HL-60/S4 treated with retinoic acid at 250 ng/mL for 4 days and 3 days (cell line): ENCODE measurements around the gene DCBLD1.
"Not testable (repeated sequence)": the region's sequence is repeated elsewhere in the genome, so short reads cannot be mapped to it uniquely, and the experiment has no call there.

Experiments
- in situ Hi-C: fragments of 300-500 bp; cut with MboI; formaldehyde crosslinking; loops from 2 replicates; pipeline ENCODE4 v1.7.0; 2022; ENCODE audit warnings: low sequenced_read_pairs

The DCBLD1 gene

DNA sequence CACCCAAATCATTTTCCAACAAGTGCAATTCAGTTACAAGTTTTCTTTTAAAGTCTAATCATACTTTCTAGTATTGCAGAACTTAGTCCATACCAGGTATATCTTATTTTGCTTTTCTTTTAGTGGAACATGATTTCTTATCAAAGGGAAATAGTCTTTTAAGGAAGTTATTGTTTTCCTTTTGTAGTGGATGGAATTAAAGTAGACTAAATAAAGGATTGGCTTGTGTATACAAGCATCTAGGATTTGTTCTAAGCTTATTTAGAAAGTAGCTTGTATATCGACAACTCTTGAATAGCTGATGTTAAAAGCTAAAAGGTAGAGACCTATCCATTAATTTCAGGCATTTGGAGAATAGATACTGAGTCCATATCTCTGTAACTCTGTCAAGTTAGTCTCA, 14.8 kb downstream of the DCBLD1 start:
- in situ Hi-C loops, result no loop called here

DNA sequence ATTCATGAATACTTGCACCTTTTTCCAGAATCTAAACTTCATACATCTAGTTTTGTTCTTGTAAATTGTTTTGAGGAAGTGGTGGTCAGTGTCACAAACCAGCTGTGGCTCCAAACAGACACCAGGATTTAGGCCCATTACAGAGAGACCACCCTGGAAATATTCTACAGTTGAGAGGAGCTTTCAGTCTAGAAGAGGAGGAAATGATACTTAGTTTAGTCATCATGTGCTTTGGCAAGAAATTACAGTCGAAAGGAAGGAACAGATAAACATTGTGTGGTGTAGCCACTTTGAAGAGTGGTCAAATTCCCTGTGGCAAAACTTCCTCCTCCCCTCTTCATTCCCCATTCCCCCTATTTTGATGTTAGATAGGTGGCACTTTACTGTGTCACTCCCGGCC, 15.7 kb downstream of the DCBLD1 start:
- in situ Hi-C loops, result no loop called here

DNA sequence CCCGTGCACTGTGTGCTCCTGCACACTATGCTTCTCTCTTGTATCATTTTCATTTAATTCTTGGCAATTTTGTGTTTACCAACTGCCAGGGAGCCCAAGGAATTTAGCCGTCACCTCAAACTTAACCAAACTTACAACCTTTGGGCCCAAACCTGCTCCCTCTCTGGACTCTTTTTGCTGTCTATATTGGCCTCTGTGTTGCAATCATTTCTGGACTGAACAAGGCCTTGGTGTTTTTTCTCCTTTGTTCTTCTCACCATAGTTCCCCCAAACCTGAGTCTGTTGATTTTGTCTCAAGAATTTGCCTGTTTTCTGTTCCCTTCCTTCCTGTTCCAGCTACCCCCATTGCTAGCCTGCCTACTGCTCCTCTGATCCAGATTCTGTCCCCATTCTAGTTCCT, 19.2 kb downstream of the DCBLD1 start:
- in situ Hi-C loops, result no loop called here

DNA sequence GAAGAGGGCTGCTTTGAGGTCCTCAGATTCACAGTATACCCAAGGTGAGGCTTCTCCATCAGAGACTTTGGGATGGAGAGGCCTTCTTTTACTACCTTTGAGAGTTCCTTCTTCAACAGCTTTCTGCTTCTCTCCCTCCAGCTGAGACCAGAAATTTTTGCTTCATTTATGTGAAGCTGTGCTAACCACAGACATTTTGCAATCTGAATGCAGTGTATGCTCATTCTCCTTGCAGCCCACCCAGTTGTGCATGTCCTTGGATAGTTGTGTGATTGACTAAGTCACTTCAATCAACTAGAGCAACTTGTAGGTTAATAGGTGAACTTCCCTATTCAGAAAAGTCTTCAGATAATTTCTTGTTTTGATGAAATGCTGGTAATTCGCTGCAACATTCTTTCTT, 20.1 kb downstream of the DCBLD1 start:
- in situ Hi-C loops, result no loop called here

DNA sequence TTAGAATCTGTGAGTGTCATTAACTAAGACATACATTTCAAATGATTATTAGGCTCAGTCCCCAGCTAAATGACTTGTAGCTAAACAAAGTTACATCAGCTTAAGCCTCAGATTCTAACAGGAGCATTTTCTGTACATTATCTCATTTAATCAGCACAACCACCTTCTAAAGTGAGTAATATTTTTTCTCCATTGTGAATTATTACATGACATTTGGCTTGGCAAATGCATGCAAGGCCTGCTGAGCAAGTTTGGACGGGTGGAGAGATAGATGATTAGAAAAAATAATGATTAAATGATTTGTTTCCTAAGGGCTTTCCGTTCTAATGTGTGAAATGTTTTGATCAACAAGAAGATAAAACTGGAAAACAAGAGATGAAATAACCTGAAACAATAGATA, 20.7 kb downstream of the DCBLD1 start:
- in situ Hi-C loops, result no loop called here

DNA sequence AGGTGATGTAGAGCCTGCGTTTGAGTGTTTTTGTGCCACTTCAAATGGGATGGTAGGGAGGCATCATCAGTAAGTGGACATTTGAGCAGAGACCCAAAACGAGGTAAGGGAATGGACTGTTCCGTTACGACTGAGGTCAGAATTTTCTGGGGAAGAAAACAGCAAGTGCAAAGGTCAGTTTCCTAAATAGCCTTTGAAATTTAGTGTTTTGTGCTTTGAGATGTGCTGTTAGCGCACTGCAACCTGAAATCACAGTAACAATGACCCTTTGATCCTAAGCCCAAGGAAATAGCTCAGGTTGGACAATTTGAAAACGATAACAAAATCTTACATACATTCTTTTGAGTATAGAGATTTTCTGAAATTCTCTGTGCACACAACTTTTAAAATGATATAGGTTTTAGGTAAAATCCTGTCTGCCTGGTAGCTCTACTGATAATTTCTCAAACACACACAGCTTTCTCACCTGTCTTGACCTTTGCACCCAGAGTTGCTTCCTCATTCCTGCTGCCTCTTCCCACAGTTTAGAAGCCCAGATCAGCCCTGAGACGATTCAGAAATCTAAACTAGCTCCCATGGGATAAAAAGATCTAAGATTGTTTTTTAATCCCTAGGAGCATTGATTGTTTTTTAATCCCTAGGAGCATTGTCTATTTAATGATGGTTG, 22.1 kb downstream of the DCBLD1 start:
- in situ Hi-C loops, result no loop called here

- in situ Hi-C loops, result no loop called here
Observed at GRCh38 chr6:117505311-117505710, 22.8 kb downstream of the DCBLD1 start.

GRCh38 chr6:117506180-117506835, 23.8 kb downstream of the DCBLD1 start:
- in situ Hi-C loops, result no loop called here

DNA sequence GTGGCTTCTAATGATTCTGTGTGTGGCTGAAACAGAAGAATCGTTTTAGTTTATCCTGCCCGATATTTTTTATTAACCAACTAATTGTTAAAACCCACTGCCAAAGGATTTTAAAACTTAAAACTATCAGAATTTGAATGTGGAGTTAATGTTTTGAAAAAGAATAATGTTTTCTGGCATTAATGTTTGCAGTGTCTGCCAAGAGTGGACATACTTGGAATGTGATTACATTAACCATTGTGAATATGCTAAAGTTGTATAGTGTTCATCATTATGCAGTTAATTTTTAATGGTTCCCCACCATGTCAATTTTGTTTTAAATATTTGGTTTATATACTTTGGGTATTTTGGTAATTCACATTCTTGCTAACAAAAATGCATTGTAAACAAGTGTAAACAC, 24.4 kb downstream of the DCBLD1 start:
- in situ Hi-C loops, result no loop called here

- in situ Hi-C loops, result no loop called here
Observed at GRCh38 chr6:117508450-117508971, 26.0 kb downstream of the DCBLD1 start.

GRCh38 chr6:117509021-117509420, 26.5 kb downstream of the DCBLD1 start:
- in situ Hi-C loops, result no loop called here

DNA sequence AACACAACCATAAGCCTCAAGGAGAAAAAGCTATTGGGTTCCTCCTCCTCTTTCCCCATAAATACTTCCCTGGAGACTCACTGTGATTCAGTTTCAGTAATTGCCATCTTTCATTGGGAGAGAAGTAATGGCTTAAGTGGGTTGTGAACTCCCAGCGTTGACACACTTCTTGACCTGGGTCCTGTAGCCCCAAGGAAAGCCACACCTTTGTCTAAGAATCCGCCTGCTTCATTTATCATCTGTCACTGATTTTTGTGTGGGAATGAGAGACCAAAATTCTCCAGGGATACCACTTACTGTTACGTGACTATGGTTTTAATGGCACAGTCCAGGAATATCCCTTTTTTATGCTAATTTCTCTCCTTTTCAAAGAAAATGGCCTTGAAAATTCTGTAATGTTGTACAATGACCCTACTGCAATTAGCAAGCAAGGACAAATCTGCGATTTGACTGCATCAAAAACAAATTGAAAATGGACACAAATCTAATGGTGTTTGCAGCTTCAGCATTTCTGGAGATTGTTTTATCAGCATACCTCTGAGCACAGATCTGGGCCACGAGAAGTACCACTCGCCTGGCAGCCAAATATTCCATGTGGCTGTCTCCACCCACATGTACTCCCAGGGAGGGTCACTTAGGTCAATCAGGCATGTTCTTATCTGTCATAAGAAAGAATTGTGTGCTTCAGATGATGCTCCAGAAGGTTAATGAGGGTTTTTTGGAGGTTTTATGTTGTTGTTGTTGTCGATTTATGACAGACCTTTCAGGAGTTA, 29.8 kb downstream of the DCBLD1 start:
- in situ Hi-C loops, result no loop called here

GRCh38 chr6:117512987-117513573, 30.6 kb downstream of the DCBLD1 start:
- in situ Hi-C loops, result no loop called here

DNA sequence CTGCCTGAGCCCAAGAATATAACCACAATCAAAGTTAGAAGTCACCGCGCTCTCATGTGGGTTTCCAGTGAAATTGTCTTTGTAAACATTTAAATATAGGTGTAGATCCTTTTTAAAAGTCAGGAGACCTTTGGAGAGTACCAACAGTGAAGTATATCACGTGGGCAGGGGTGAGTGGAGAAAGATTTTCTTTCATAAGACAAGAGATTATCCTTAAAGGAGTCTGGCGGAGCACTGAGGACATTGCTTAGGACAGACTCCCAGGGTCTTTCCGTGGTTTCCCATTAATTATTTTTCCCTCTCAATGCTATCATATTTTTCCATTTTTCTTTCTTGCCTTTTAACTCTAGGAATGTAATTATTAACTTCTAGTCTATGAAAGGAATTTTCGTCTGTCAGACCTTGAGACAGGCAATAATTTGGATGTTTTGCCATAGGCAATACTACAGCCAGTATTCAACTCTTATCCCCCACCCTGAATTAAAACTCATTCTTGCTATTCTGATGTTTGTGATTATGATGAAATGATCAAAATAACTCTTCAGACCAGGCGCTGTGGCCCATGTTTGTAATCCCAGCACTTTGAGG, 31.4 kb downstream of the DCBLD1 start:
- in situ Hi-C loops, result no loop called here

DNA sequence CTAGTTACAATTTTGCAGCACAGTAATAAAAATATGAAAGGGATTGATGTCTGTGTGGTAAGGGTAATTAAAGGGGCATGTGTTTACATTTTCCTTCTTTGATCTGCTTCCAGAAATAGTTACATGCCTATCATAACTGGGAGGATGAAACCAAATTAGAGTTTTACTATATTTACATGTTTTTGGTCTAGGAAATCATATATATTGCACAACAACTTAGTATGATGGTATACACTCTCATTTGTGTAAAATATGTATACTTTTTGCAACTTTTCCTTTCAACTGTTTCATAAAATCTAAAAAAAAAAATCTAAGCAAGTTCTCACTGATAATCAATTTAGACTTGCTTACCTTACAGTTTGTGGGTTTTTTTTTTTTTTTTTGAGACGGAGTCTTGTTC, 32.2 kb downstream of the DCBLD1 start:
- in situ Hi-C loops, result no loop called here

GRCh38 chr6:117515326-117515725, 32.9 kb downstream of the DCBLD1 start:
- in situ Hi-C loops, result no loop called here

DNA sequence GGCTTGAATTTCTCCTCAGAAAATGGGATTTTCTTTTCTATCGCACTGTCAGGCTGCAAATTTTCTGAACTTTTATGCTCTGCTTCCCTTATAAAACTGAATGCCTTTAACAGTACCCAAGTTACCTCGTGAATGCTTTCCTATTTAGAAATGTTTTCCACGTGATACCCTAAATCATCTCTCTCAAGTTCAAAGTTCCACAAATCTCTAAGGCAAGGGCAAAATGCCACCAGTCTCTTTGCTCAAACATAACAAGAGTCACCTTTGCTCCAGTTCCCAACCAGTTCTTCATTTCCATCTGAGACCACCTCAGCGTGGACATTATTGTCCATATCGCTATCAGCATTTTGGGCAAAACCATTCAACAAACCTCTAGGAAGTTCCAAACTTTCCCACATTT, 35.5 kb downstream of the DCBLD1 start:
- in situ Hi-C loops, result not testable (repeated sequence)

DNA sequence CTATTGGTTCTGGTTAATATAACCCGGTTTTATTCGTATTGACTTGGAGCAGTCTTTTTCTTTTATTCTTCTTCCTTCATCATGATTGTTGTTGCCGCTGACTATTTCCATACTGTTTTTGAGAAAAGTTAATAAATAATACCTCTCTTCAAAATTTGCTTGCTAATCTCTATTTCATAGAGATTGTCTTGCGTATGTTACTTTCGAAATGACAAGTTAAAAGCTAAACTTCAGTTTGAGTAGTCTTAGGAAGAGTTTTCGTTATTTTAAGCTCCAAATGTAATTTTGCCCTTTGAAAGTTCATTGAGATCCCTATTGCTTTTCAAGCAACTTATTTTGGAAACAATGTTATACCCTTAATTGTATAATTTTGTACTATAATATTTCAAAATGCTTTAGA, 36.4 kb downstream of the DCBLD1 start:
- in situ Hi-C loops, result no loop called here

- in situ Hi-C loops, result no loop called here
Observed at GRCh38 chr6:117520603-117521395, 38.3 kb downstream of the DCBLD1 start.

- in situ Hi-C loops, result no loop called here
Observed at GRCh38 chr6:117521791-117522502, 39.5 kb downstream of the DCBLD1 start.
